HepG2 (cell line): ENCODE results near the gene KIAA2012. TPM values are rescaled to one million over a fixed set of nuclear protein-coding genes. Genes with fewer than 3 reads are reported as not detected.

ENCODE experiments used
- ATAC-seq: fragments of 200-7000 bp; cut with Tn5 transposase; 3 replicates; pipeline ENCODE4 v1.9.1; 2020; ENCODE audit warnings: mild to moderate bottlenecking, moderate library complexity
- BruUV-seq: library from RNA; stranded (reverse); fragments of 400-500 nt; replicated peaks from 2 replicates; lab custom pipeline; 2021; lab: Mats Ljungman, UMichigan
- CTCF ChIA-PET: fragments of 300-600 bp; formaldehyde crosslinking; extraction: SDS; loops from one replicate; lab custom pipeline; 2021; ENCODE audit warnings: low total read pairs, inconsistent platforms, low intra/inter-chr PET ratio; lab: Yijun Ruan, JAX
- POLR2A ChIA-PET: fragments of 350-600 bp; sonication (Branson Sonifier 250); formaldehyde crosslinking; loops from one replicate; lab custom pipeline; 2020; ENCODE audit warnings: antibody characterized with exemption, inconsistent platforms; lab: Yijun Ruan, JAX
- DNase-seq: peaks from one replicate; pipeline ENCODE4 v3.0.0-alpha.2; 2015; ENCODE audit warnings: low spot score
- FAIRE-seq: peaks from 3 replicates; lab custom pipeline; 2011; peaks lifted over from hg19 to GRCh38; lab: Jason Lieb, UNC
- H2AFZ ChIP-seq: one replicate; pipeline ENCODE4 v1.6.1; 2011; ENCODE audit warnings: low read length, inconsistent platforms
- H3K27ac ChIP-seq: fragments of 300-600 bp; 3 replicates; pipeline ENCODE4 v1.8.0; 2011; ENCODE audit warnings: mixed run types, mild to moderate bottlenecking, mixed read lengths, low read length, inconsistent platforms; ENCODE audit not compliant: insufficient read depth; ENCODE audit errors: extremely low read length
- H3K27me3 ChIP-seq, 2 experiments: fragments of 200-600 bp in 1 of 2; 2 replicates in 1 of 2; 3 replicates in 1 of 2; pipeline versions ENCODE4 v1.6.0 to v1.8.0; 2011; ENCODE audit warnings: low read length in 2 of 2, mild to moderate bottlenecking in 2 of 2, moderate library complexity in 2 of 2, inconsistent platforms in 1 of 2; ENCODE audit not compliant: insufficient read depth in 2 of 2, control insufficient read depth in 1 of 2
- H3K36me3 ChIP-seq, 2 experiments: fragments of 200-600 bp in 1 of 2; replicated peaks in 1 of 2; 2 replicates in 1 of 2; 3 replicates in 1 of 2; pipeline versions ENCODE4 v1.5.1 to v1.8.0; 2011; ENCODE audit warnings: low read length in 2 of 2, inconsistent platforms in 1 of 2; ENCODE audit not compliant: insufficient read depth in 2 of 2, control insufficient read depth in 1 of 2
- H3K4me1 ChIP-seq: 2 replicates; pipeline ENCODE4 v1.5.1; 2012; ENCODE audit warnings: low read length, inconsistent platforms; ENCODE audit not compliant: insufficient read depth
- H3K4me2 ChIP-seq: 2 replicates; pipeline ENCODE4 v1.6.0; 2011; ENCODE audit warnings: low read depth, low read length, inconsistent platforms
- H3K4me3 ChIP-seq, 3 experiments: fragments of 200-600 bp in 1 of 3; sonication (generic), shearing (Covaris generic) in 1 of 3; replicated peaks in 1 of 3; 2 replicates each; pipeline ENCODE4 v1.5.1; 2011 to 2016; ENCODE audit warnings: low read length in 3 of 3, inconsistent platforms in 2 of 3, low read depth in 2 of 3, mild to moderate bottlenecking in 2 of 3, control low read depth in 1 of 3, mixed read lengths in 1 of 3; ENCODE audit not compliant: insufficient read depth in 1 of 3
- H3K79me2 ChIP-seq: one replicate; pipeline ENCODE4 v1.6.1; 2011; ENCODE audit warnings: low read length, inconsistent platforms; ENCODE audit not compliant: insufficient read depth
- H3K9ac ChIP-seq: 2 replicates; pipeline ENCODE4 v1.6.0; 2011; ENCODE audit warnings: mild to moderate bottlenecking, low read depth, low read length, inconsistent platforms; ENCODE audit not compliant: insufficient read depth
- H3K9me3 ChIP-seq: 2 replicates; pipeline ENCODE4 v1.5.1; 2012; ENCODE audit warnings: mild to moderate bottlenecking, low read length
- H4K20me1 ChIP-seq: 2 replicates; pipeline ENCODE4 v1.6.0; 2011; ENCODE audit warnings: inconsistent platforms, mild to moderate bottlenecking, low read length, moderate library complexity; ENCODE audit not compliant: insufficient read depth
- BRCA1 ChIP-seq: sonication (generic); formaldehyde crosslinking; IDR thresholded peaks from 2 replicates; pipeline ENCODE4 v1.4.0; 2020; ENCODE audit warnings: missing genetic modification reagents
- E2F2 ChIP-seq: sonication (generic); formaldehyde crosslinking; IDR thresholded peaks from 2 replicates; pipeline ENCODE4 v1.4.0; 2020; ENCODE audit warnings: missing genetic modification reagents, borderline replicate concordance
- HMG20A ChIP-seq: IDR thresholded peaks from 2 replicates; pipeline ENCODE4 v1.6.1; 2016; ENCODE audit warnings: borderline replicate concordance
- KAT7 ChIP-seq: IDR thresholded peaks from 2 replicates; pipeline ENCODE4 v1.6.1; 2018; ENCODE audit warnings: borderline replicate concordance, missing compliant biosample characterization
- KMT2A ChIP-seq: sonication (generic); formaldehyde crosslinking; IDR thresholded peaks from 2 replicates; pipeline ENCODE4 v1.4.0; 2020; ENCODE audit warnings: missing genetic modification reagents
- MEIS1 ChIP-seq: sonication (generic); formaldehyde crosslinking; IDR thresholded peaks from 2 replicates; pipeline ENCODE4 v1.9.0; 2021; ENCODE audit warnings: mild to moderate bottlenecking, missing genetic modification reagents, moderate library complexity, borderline replicate concordance
- MEIS2 ChIP-seq: sonication (generic); formaldehyde crosslinking; IDR thresholded peaks from 2 replicates; pipeline ENCODE4 v1.9.0; 2021; ENCODE audit warnings: mild to moderate bottlenecking, missing genetic modification reagents
- NFKB2 ChIP-seq: sonication (generic); formaldehyde crosslinking; IDR thresholded peaks from 2 replicates; pipeline ENCODE4 v1.4.0; 2020; ENCODE audit warnings: missing genetic modification reagents, borderline replicate concordance
- PCBP1 ChIP-seq: fragments of 200-400 bp; formaldehyde crosslinking; IDR thresholded peaks from 2 replicates; pipeline ENCODE4 v1.6.1; 2017; ENCODE audit warnings: mild to moderate bottlenecking, low read depth, low read length, borderline replicate concordance
- THAP7 ChIP-seq: sonication (generic); formaldehyde crosslinking; IDR thresholded peaks from 2 replicates; pipeline ENCODE4 v1.8.1; 2023; ENCODE audit warnings: mild to moderate bottlenecking, missing genetic modification reagents
- YEATS2 ChIP-seq: sonication (generic); formaldehyde crosslinking; IDR thresholded peaks from 2 replicates; pipeline ENCODE4 v1.4.0; 2020; ENCODE audit warnings: missing genetic modification reagents, borderline replicate concordance
- ZNF12 ChIP-seq: sonication (generic); formaldehyde crosslinking; IDR thresholded peaks from 2 replicates; pipeline ENCODE4 v1.5.0; 2020; ENCODE audit warnings: missing genetic modification reagents
- ZNF740 ChIP-seq: sonication (generic); formaldehyde crosslinking; IDR thresholded peaks from 2 replicates; pipeline ENCODE4 v1.4.0; 2020; ENCODE audit warnings: missing genetic modification reagents
- WGBS: methylation state at CpG from one replicate; pipeline ENCODE4 v1.1.6; 2017; ENCODE audit warnings: low lambda C conversion rate; 5-methylcytosine and 5-hydroxymethylcytosine counted together
- in situ Hi-C: cut with HindIII; loops from 2 replicates; pipeline ENCODE4 v1.10.0; 2017; ENCODE audit warnings: low pct_unique_long_range_greater_than_20kb; ENCODE audit not compliant: extremely low pct_ligation_motif_present
- intact Hi-C: fragments of 100-400 bp; cut with micrococcal nuclease; formaldehyde crosslinking; loops from one replicate; pipeline ENCODE4 v1.10.0; 2022; ENCODE audit not compliant: unreplicated experiment
- polyA plus RNA-seq, 8 experiments: library from polyadenylated mRNA; depleted of rRNA in 3 of 8; stranded (reverse) in 7 of 8; unstranded in 1 of 8; fragments of >200 nt; fragmentation: Illumina TruSeq in 4 of 8; extraction: Trizol in 4 of 8; gene quantifications; 2 replicates each; pipeline versions ENCODE4 v1.2.1 to v1.2.3, GENCODE V29; 2011 to 2016; ENCODE audit warnings: low read depth in 4 of 8, missing spikeins in 1 of 8, mixed read lengths in 1 of 8; ENCODE audit not compliant: insufficient read depth in 1 of 8
- total RNA-seq, 5 experiments: library from RNA; depleted of rRNA; stranded (reverse); fragments of >200 nt; fragmentation: Illumina TruSeq; extraction: Trizol; gene quantifications; 2 replicates each; pipeline ENCODE4 v1.2.3, GENCODE V29; 2016; ENCODE audit warnings: low read depth in 1 of 5

KIAA2012 gene
- total and polyA plus RNA-seq, 2 of the 13 experiments (the other 11 are each of a cell fraction or from before 2014, with no cell fraction given): not detected

DNA sequence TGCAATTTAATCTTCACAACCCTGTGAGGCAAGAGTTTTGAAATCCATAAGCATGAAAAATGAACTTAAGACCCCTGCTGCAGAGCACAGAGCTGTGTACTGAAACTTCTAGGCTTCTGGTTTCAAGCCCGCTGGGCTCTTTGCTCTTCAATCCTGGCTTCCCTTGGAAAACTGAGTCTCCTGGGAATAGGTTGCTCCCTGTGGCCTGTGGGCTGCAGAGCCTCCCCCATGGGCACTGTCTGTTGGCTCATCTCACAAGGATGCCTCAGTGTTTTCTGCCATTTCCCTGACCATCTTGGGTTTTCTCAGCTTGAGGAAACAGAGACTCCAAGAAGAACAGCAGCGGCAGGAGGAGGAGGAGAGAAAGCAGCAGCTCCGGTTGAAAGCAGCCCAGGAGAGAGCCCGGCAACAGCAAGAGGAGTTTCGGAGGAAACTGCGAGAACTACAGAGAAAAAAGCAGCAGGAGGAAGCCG lies 120.9 kb downstream of the KIAA2012 start (continued):
- no peak for TF ChIP-seq YEATS2

- Histone ChIP-seq H2AFZ (no peak overlapping the region), H3K9ac (no peak overlapping the region), H3K27ac (no peak overlapping the region), H3K27me3 (no peaks in the 10 kb centered on the region)
- POLR2A ChIA-PET: no interaction called here
- BruUV-seq: no TSS peak
- CTCF ChIA-PET: no interaction called here
- ATAC-seq: no peak
- TF ChIP-seq BRCA1 (no peak), THAP7 (CRISPR knock-in tag) (no peak), MEIS1 (no peak)
- TF ChIP-seq, all 625 proteins: peak for 0
- Histone ChIP-seq H3K4me3 (no peak overlapping the region), H3K79me2 (no peaks in the 10 kb centered on the region), H4K20me1 (no peaks in the 10 kb centered on the region), H3K9me3 (no peaks in the 10 kb centered on the region), H3K36me3 (no peaks in the 10 kb centered on the region), H3K4me1 (no peaks in the 10 kb centered on the region), H3K4me2 (no peak overlapping the region)
- no peak for DNase-seq
- in situ Hi-C loops (no loop called here), intact Hi-C loops (no loop called here)
- FAIRE-seq: no peak
- 63% methylated on average over 3 of the region's 3 CpGs for WGBS
Measured at GRCh38 chr2:202194418-202194817, 121.4 kb downstream of the KIAA2012 start.

DNA sequence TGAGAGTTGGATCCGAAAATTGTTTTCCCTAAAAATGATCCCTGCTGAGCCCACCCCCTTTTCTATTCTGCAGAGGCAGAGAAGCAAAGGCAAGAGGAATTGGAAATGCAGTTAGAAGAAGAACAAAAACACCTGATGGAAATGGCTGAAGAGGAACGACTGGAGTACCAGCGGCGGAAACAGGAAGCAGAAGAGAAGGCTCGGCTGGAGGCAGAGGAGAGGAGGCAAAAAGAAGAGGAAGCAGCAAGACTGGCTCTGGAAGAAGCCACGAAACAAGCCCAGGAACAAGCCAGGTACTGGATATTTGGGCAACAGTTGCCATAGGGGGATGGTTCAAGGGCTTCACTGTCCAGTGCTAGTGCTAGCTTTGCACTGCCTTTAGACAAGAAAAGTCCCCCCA lies 123.7 kb downstream of the KIAA2012 start:
- ChIA-PET CTCF (no interaction called here), POLR2A (no interaction called here)
- Histone ChIP-seq H3K27me3 (no peaks in the 10 kb centered on the region), H3K9ac (no peak overlapping the region), H4K20me1 (no peaks in the 10 kb centered on the region), H3K9me3 (no peaks in the 10 kb centered on the region), H3K4me2 (no peak overlapping the region), H3K27ac (no peak overlapping the region), H3K36me3 (no peaks in the 10 kb centered on the region), H3K4me3 (no peak overlapping the region), H3K4me1 (no peaks in the 10 kb centered on the region), H2AFZ (no peak overlapping the region), H3K79me2 (no peaks in the 10 kb centered on the region)
- ATAC-seq (no peak), FAIRE-seq (no peak), DNase-seq (no peak)
- in situ Hi-C loops (no loop called here), intact Hi-C loops (no loop called here)
- BruUV-seq: no TSS peak
- 68% methylated on average over 6 of the region's 6 CpGs for WGBS
- no peak for TF ChIP-seq E2F2 (CRISPR knock-in tag)
- TF ChIP-seq KAT7 (CRISPR knock-in tag): no peak
- no peak for TF ChIP-seq KMT2A (CRISPR knock-in tag)
- TF ChIP-seq HMG20A: no peak
- TF ChIP-seq MEIS2 (CRISPR knock-in tag): no peak
- TF ChIP-seq PCBP1: no peak
- TF ChIP-seq ZNF12 (CRISPR knock-in tag): no peak
- TF ChIP-seq NFKB2 (CRISPR knock-in tag): no peak
- no peak for TF ChIP-seq ZNF740 (CRISPR knock-in tag)
